CD1c-positive myeloid dendritic cell (primary cell): ENCODE measurements around the gene HAO1.
"Not testable (repeated sequence)": the region's sequence is repeated elsewhere in the genome, so short reads cannot be mapped to it uniquely, and the experiment has no call there.

Experiments used
- DNase-seq: peaks from one replicate; pipeline ENCODE4 v3.0.0-alpha.2; 2016; ENCODE audit errors: extremely low spot score

Gene HAO1

DNA sequence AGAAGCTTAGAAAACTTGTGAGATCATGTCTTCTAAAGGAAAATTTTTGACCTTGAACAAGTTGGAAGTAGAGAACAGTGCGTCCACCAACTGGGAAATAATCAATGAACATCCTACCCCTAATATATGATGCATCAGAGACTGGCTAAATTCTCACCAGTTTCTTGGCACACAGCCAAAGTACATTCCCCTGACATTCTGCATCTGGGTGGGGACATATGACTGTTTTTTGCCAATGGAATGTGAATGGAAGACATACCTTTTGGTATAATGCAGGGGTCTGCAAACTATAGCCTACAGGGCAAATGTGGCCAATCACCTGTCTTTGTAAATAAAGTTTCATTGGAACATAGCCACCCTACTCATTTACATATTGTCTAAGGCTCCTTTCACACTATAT is 84.7 kb downstream of the HAO1 start:
- no peak for DNase-seq

DNA sequence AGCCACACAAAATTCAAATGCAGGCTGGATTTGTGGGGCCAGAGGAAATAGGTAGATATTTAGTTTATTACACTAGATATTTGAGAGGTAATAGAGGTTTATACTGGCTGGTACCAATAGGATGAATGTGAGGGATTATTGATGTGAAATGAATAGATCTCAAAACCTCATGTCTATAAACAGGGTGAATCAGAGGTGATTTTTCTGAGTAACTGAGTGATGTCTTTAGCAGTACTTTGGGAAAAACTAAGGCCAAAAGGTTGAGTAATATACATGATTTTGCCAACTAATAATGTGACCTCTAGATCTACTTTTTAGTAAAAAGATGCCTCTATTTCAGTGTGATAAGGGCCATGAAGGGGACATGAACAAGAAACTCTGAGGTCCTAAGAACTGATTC is 86.8 kb downstream of the HAO1 start:
- no peak for DNase-seq

DNA sequence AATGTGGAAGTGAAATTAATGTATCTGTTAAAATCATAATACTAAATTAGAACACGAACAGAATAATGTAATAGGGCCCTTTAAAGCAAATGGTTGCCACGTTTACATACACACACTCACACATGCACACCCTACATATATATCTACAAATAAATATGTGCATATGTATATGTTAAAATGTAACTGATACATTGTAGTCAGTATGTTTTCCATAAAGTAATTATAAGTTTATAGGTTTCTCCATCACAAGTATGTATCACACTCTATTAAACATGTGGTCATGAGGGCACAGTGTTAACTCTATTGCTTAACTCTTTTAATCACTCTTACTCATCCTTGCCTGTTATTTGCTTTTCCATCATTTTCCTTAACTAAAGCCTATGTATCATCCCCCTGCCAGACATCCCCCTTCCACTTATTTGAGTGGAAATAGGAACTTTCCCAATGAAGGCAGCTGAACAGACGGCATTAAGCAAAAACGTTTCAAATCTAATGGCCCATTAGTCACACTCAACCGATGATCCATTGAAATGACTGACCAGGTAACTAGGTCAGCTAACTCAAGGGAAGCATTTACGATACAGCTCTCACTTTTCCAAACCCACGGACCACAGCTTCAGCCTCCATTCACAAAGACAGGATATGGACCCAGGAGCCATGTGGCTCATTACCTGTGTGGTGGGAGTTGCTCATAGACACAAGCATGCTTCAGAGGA is 89.3 kb downstream of the HAO1 start:
- no peak for DNase-seq

DNA sequence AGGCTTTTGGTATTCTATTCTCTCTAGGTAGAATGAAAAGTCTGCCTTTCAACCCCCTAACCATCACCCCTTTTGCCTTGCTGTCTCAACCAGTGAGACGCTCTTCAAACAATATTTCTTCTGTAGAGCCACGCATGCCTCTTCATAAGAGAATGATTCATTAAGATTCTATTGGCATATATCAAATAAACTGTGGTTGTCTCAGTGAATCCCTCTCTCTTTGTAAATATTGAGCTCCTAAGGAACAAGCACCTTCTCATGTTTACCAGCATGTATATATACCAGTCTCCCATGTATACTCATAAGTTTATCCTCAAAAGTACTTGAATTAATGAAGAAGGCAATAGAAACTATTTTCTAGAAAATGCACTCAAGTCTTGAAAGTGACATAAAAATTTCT is 90.6 kb downstream of the HAO1 start:
- DNase-seq: no peak

DNA sequence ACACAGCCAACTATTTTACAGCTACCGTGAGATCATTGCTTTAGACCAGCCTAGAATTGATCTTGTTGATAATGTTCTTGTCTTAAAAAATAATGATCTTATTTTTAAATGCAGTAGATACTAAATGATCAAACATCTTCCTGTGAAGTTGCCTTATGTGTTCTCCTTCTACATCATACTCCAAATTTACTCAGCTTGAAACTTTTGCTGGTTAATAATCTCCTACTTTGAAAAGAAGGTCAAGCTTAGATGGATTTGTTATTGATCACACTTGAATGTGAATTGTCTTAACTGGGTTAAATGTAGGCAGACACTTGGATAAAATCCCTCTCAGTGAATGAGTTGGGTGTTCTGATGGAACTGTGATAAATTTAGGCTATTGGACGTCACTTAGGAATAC is 91.9 kb downstream of the HAO1 start:
- DNase-seq: no peak

GRCh38 chr20:7843613-7844012 is 96.6 kb downstream of the HAO1 start:
- DNase-seq: no peak

GRCh38 chr20:7841971-7842310 is 98.3 kb downstream of the HAO1 start:
- DNase-seq: no peak

GRCh38 chr20:7841291-7841970 is 98.8 kb downstream of the HAO1 start:
- DNase-seq: no peak

DNA sequence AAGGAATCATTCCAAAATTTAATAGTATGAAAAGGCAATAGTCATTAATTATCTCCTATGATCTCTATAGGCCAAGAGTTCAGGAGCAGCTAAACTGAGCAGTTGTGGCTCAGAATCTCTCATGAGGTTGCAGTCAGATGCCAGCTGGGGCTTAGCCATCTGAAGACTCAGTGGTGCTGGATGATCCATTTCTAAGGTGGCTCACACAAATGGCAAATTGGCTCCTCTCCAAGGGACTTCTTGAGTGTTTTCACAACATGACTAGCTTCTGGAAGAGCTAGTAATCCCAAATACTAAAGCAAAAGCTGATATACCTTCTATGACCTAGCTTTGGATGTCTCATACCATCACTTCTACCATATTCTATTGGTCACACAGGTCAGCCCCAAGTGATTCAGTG is 104.2 kb downstream of the HAO1 start:
- DNase-seq: no peak

DNA sequence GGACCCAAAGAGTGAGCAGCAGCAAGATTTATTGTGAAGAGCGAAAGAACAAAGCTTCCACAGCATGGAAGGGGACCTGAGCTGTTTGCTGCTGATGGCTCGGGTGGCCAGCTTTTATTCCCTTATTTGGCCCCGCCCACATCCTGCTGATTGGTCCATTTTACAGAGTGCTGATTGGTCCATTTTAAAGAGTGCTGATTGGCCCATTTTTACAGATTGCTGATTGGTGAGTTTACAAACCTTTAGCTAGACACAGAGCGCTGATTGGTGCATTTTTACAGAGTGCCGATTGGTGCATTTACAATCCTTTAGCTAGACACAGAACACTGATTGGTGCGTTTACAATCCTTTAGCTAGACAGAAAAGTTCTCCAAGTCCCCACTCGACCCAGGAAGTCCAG is 105.8 kb downstream of the HAO1 start:
- DNase-seq: not testable (repeated sequence)
